Kidney (tissue), 14 donors: Measurements from ENCODE around the gene VKORC1. TPM values are rescaled to one million over a fixed set of nuclear protein-coding genes. Genes with fewer than 3 reads are reported as not detected.

Source experiments
- DNase-seq, 5 donors: peaks; one replicate each; pipeline ENCODE4 v3.0.0-alpha.2; 2013 to 2020
- FAIRE-seq: peaks from 2 replicates; lab custom pipeline; 2012; peaks lifted over from hg19 to GRCh38; lab: Jason Lieb, UNC
- H3K27ac ChIP-seq, 2 donors: one replicate each; pipeline ENCODE4 v1.7.0; 2013; ENCODE audit warnings: low read depth in 2 of 2, low read length in 2 of 2, inconsistent platforms in 1 of 2
- H3K27me3 ChIP-seq: one replicate; pipeline ENCODE4 v1.7.1; 2013; ENCODE audit warnings: low read length, inconsistent platforms; ENCODE audit not compliant: control insufficient read depth, insufficient read depth
- H3K36me3 ChIP-seq, 3 donors: one replicate each; pipeline versions ENCODE4 v1.7.0 to v1.7.1; 2013; ENCODE audit warnings: low read length in 3 of 3, control low read depth in 1 of 3, inconsistent platforms in 1 of 3; ENCODE audit not compliant: insufficient read depth in 3 of 3, control insufficient read depth in 2 of 3
- H3K4me1 ChIP-seq, 3 donors: one replicate each; pipeline versions ENCODE4 v1.7.0 to v1.7.1; 2013; ENCODE audit warnings: low read length in 3 of 3, inconsistent platforms in 1 of 3, low read depth in 1 of 3; ENCODE audit not compliant: control insufficient read depth in 2 of 3, insufficient read depth in 2 of 3
- H3K4me3 ChIP-seq, 3 donors: one replicate each; pipeline versions ENCODE4 v1.7.0 to v1.8.1; 2013; ENCODE audit warnings: low read length in 3 of 3, control low read depth in 1 of 3, inconsistent platforms in 1 of 3
- H3K9ac ChIP-seq, 3 donors: one replicate each; pipeline versions ENCODE4 v1.7.0 to v1.7.1; 2013; ENCODE audit warnings: low read length in 3 of 3, control low read depth in 1 of 3, inconsistent platforms in 1 of 3
- H3K9me3 ChIP-seq, 3 donors: one replicate each; pipeline versions ENCODE4 v1.7.0 to v1.7.1; 2013; ENCODE audit warnings: low read length in 3 of 3, control low read depth in 1 of 3, inconsistent platforms in 1 of 3; ENCODE audit not compliant: control insufficient read depth in 2 of 3, insufficient read depth in 1 of 3
- intact Hi-C: fragments of 100-400 bp; cut with DNase I; formaldehyde crosslinking; loops from one replicate; pipeline ENCODE4 v1.11.1; 2022
- polyA plus RNA-seq: library from polyadenylated mRNA; stranded (reverse); fragments of 350-450 nt; fragmentation: Illumina TruSeq; extraction: RNeasy Lipid Tissue Mini Kit (QIAGEN cat#74804); gene quantifications from one replicate; pipeline ENCODE4 v1.2.3, GENCODE V29; 2014; ENCODE audit warnings: low read depth, low replicate concordance; ENCODE audit not compliant: insufficient read depth
- total RNA-seq: library from RNA; stranded (reverse); fragmentation: NEBNext Ultra II Directional; extraction: Animal tissue kit (Norgen Biotek cat#: 25700); gene quantifications from one replicate; pipeline ENCODE4 v1.2.1, GENCODE V29; 2021
- TF ChIP-seq, protein P1 (sequence below): IDR thresholded peaks from 3 replicates; pipeline ENCODE4 v1.5.1; 2012; ENCODE audit warnings: mild to moderate bottlenecking, moderate library complexity, borderline replicate concordance; ENCODE audit not compliant: insufficient read depth; ENCODE audit errors: extremely low read depth
- donor health status: control.
- donor health status: control.
- donor health status: control.
- donor health status: control.
- donor health status: control.
- donor health status: DM: yes; HTN: yes; CAD: no.
- donor health status: Normal renal cell carcinoma (clear cell type).

Gene VKORC1
- total and polyA plus RNA-seq, 2 donors from 2014 or later = 84.7 to 209 TPM

DNA sequence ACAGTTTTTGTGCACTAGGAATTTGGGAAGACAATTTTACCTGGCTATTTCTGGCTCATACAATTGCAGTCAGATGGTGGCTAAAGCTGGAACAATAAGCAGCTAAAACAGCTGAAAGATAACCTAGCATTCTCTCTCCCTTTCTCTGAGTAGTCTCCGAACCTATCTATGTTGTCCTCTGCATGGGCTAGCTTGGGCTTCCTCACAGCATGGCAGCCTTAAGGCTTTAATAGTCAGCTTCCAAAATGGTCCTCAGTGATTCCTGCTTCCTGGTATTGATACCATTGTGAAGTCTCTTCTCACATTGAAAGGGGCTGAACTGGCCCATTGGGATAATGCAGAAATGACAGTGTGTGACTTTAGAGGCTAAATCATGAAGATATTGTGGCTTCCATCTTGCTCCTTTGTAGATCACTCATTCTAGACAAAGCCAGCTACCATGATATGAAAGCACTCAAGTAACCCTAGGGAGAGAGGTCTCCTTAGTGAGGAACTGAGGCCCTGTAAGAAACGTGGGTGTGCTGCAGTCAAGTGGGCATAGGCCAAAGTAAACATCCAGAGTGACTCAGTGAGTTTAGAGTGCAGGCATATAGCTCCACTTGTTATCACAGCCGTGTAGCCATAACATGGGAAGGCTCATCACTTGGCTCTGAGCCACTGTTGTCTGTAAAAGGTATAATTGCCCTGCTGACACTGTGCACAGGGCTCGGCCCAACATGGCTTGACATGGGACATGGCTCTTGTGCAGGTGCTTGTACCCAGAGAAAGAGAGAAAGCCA lies 5.5 kb upstream of the VKORC1 start:
- Histone ChIP-seq H3K9ac (no peak overlapping the region), H3K9me3 (no peaks in the 10 kb centered on the region), H3K27me3 (no peaks in the 10 kb centered on the region), H3K36me3 (no peaks in the 10 kb centered on the region), H3K4me3 (no peak overlapping the region), H3K27ac (no peak overlapping the region), H3K4me1 (peaks cover 0 to 4% (median 0%) of the 10 kb centered on the region in 3 donors)
- TF ChIP-seq, protein P1, sequence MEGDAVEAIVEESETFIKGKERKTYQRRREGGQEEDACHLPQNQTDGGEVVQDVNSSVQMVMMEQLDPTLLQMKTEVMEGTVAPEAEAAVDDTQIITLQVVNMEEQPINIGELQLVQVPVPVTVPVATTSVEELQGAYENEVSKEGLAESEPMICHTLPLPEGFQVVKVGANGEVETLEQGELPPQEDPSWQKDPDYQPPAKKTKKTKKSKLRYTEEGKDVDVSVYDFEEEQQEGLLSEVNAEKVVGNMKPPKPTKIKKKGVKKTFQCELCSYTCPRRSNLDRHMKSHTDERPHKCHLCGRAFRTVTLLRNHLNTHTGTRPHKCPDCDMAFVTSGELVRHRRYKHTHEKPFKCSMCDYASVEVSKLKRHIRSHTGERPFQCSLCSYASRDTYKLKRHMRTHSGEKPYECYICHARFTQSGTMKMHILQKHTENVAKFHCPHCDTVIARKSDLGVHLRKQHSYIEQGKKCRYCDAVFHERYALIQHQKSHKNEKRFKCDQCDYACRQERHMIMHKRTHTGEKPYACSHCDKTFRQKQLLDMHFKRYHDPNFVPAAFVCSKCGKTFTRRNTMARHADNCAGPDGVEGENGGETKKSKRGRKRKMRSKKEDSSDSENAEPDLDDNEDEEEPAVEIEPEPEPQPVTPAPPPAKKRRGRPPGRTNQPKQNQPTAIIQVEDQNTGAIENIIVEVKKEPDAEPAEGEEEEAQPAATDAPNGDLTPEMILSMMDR = no peak
- FAIRE-seq = no peak
- no peak for DNase-seq
- intact Hi-C loops = no loop called here

DNA sequence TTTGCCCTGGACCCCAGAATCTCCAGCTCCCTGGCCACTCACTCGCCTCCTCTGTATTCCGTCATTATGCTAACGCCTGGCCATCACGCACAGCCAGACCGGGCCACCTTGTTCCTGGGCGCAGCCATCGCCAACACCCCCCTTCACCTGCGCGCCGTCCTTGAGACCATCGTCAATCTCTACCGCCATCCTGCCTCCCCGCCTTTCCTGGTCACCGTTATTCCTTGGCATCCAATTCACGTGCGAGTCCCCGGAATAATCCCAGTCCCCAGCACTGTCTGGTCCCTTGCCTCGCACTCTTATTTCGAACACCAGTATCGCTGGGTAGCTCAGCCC lies 541 bp downstream of the VKORC1 start:
- H3K4me1 ChIP-seq = peaks cover 0 to 10% (median 0%) of the 10 kb centered on the region in 3 donors
- peaks cover 0 to 11% (median 4%) of the 10 kb centered on the region in 3 donors for H3K36me3 ChIP-seq
- peak overlapping the region; percentile 82 to 90 for H3K27ac ChIP-seq
- intact Hi-C loops = no loop called here
- no peaks in the 10 kb centered on the region for H3K9me3 ChIP-seq
- DNase-seq (peak in 3 of 5 donors; percentile 34 to 70 (median 46)), FAIRE-seq (no peak)
- no peaks in the 10 kb centered on the region for H3K27me3 ChIP-seq
- H3K9ac ChIP-seq = peak overlapping the region; percentile 58 to 75 (median 63)
- peak overlapping the region; percentile 59 to 93 (median 82) for H3K4me3 ChIP-seq
- TF ChIP-seq, protein P1 = no peak

DNA sequence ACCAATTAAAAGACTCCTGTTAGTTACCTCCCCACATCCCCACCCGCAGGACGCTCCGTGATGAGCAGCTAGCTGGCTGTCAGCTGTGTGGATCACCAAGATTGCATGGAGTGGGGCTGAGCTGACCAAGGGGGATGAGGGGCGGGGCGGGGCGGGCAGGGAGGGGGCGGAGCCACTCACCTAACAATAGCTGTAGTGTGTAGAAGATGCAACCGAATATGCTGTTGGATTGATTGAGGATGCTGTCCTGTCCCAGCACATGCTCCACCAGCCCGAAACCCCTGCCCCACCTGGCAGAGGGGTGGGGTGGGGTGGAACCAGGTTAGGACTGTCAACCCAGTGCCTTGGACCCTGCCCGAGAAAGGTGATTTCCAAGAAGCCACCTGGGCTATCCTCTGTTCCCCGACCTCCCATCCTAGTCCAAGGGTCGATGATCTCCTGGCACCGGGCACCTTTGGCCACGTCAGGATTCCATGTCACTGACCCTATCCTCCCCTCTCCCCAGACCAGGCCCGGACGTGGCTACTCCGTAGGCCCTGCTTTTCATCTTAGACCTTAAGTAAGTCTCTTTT lies 1.4 kb downstream of the VKORC1 start:
- H3K27ac ChIP-seq = no peak overlapping the region
- FAIRE-seq = no peak
- TF ChIP-seq, protein P1 = no peak

More for the DNA sequence above, 1.4 kb downstream of the VKORC1 start:
- Histone ChIP-seq H3K27me3 (no peaks in the 10 kb centered on the region), H3K4me3 (no peak overlapping the region), H3K36me3 (peaks cover 0 to 11% (median 4%) of the 10 kb centered on the region in 3 donors), H3K9me3 (no peaks in the 10 kb centered on the region), H3K9ac (no peak overlapping the region), H3K4me1 (peaks cover 0 to 10% (median 0%) of the 10 kb centered on the region in 3 donors)
- peak in 4 of 5 donors; percentile 20 to 84 (median 47) for DNase-seq
- intact Hi-C loops = no loop called here
